Measurements from ENCODE around the gene RYR2.

Gene RYR2

GRCh38 chr1:237754627-237755026 is 712.6 kb downstream of the RYR2 start:
- CTCF ChIA-PET = no interaction called here
- no peak for TF ChIP-seq FOXM1 (IDR thresholded peaks at IDR 0.05; ENCODE audit: borderline replicate concordance)
- no peak for TF ChIP-seq PKNOX1 (IDR thresholded peaks at IDR 0.05)
- no peak for TF ChIP-seq L3MBTL2 (conservative IDR thresholded peaks at IDR 0.05)
- no peak for TF ChIP-seq FOXK2 (IDR thresholded peaks at IDR 0.05)
- TF ChIP-seq TARDBP (IDR thresholded peaks at IDR 0.05) = no peak
- TF ChIP-seq ARNT (IDR thresholded peaks at IDR 0.05) = no peak
- TF ChIP-seq LEF1 (IDR thresholded peaks at IDR 0.05; ENCODE audit: borderline replicate concordance) = no peak
- no peak for TF ChIP-seq CTBP1 (IDR thresholded peaks at IDR 0.05; ENCODE audit: borderline replicate concordance)
- TF ChIP-seq FOXA1 (IDR thresholded peaks at IDR 0.05) = no peak
- no peak for TF ChIP-seq ZNF384 (IDR thresholded peaks at IDR 0.05)

GRCh38 chr1:237756304-237756967 is 714.5 kb downstream of the RYR2 start:
- no peak for DNase-seq (ENCODE audit: extremely low spot score)
- ChIA-PET CTCF (interaction anchor here (0.6 kb wide), 1 partner anchor 242 kb away, joined by 3 read pairs; no protein-coding TSS in a partner anchor), POLR2A (no interaction called here)
- TF ChIP-seq HDGF (IDR thresholded peaks at IDR 0.05; ENCODE audit: borderline replicate concordance) = no peak
- TF ChIP-seq FOXA1 (IDR thresholded peaks at IDR 0.05) = no peak
- TF ChIP-seq BHLHE40 (IDR thresholded peaks at IDR 0.05; ENCODE audit: borderline replicate concordance) = no peak
- TF ChIP-seq L3MBTL2 (conservative IDR thresholded peaks at IDR 0.05) = no peak

More at GRCh38 chr1:237754627-237755026, 712.6 kb downstream of the RYR2 start:
- POLR2A ChIA-PET = interaction anchor here (0.6 kb wide), 1 partner anchor 1072 kb away, joined by 3 read pairs; no protein-coding TSS in a partner anchor
- DNase-seq (ENCODE audit: extremely low spot score) = no peak

- ChIA-PET CTCF (no interaction called here), POLR2A (no interaction called here)
- DNase-seq (ENCODE audit: extremely low spot score) = no peak
- TF ChIP-seq TARDBP (IDR thresholded peaks at IDR 0.05) = no peak
- no peak for TF ChIP-seq LEF1 (IDR thresholded peaks at IDR 0.05; ENCODE audit: borderline replicate concordance)
- TF ChIP-seq CTBP1 (IDR thresholded peaks at IDR 0.05; ENCODE audit: borderline replicate concordance) = no peak
These were observed 717.4 kb downstream of the RYR2 start for GRCh38 chr1:237759377-237759776.

GRCh38 chr1:237760951-237761350 is 719.0 kb downstream of the RYR2 start:
- no peak for DNase-seq (ENCODE audit: extremely low spot score)
- ChIA-PET POLR2A (no interaction called here), CTCF (no interaction called here)
- TF ChIP-seq FOXK2 (IDR thresholded peaks at IDR 0.05) (no peak), ARNT (IDR thresholded peaks at IDR 0.05) (no peak), FOXM1 (IDR thresholded peaks at IDR 0.05; ENCODE audit: borderline replicate concordance) (no peak), PKNOX1 (IDR thresholded peaks at IDR 0.05) (no peak), TARDBP (IDR thresholded peaks at IDR 0.05) (no peak), ZNF384 (IDR thresholded peaks at IDR 0.05) (no peak), LEF1 (IDR thresholded peaks at IDR 0.05; ENCODE audit: borderline replicate concordance) (no peak), SUZ12 (IDR thresholded peaks at IDR 0.05) (no peak), HDGF (IDR thresholded peaks at IDR 0.05; ENCODE audit: borderline replicate concordance) (no peak), ELF4 (IDR thresholded peaks at IDR 0.05) (no peak), SP1 (IDR thresholded peaks at IDR 0.05) (no peak), BHLHE40 (IDR thresholded peaks at IDR 0.05; ENCODE audit: borderline replicate concordance) (no peak), CTBP1 (IDR thresholded peaks at IDR 0.05; ENCODE audit: borderline replicate concordance) (no peak), NFRKB (IDR thresholded peaks at IDR 0.05) (no peak), L3MBTL2 (conservative IDR thresholded peaks at IDR 0.05) (no peak), FOXA1 (IDR thresholded peaks at IDR 0.05) (no peak)

DNA sequence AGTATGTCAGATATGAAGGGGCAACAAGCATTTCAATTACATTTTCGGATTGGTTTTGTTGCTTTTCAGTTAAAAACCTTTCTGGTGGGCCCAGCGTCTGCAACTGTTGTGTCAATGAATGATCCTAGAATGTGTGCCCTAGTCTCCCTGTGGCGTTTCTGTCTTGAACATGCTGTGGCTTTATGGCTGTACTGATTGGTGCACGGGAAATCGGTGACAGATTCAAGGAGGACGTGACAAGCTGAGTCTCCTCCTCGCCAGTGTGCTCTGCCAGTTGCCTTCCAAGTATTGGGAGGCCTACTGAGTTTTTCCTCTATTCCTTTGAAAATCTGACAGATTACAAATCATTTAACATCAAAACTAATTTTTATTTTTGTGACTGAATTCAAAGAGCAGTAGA is 721.2 kb downstream of the RYR2 start:
- POLR2A ChIA-PET = no interaction called here
- DNase-seq (ENCODE audit: extremely low spot score) = no peak
- TF ChIP-seq SUZ12 (IDR thresholded peaks at IDR 0.05) (no peak), FOXA1 (IDR thresholded peaks at IDR 0.05) (no peak), ZNF384 (IDR thresholded peaks at IDR 0.05) (no peak), FOXK2 (IDR thresholded peaks at IDR 0.05) (no peak), BHLHE40 (IDR thresholded peaks at IDR 0.05; ENCODE audit: borderline replicate concordance) (no peak), NFRKB (IDR thresholded peaks at IDR 0.05) (no peak)
- CTCF ChIA-PET = no interaction called here

DNA sequence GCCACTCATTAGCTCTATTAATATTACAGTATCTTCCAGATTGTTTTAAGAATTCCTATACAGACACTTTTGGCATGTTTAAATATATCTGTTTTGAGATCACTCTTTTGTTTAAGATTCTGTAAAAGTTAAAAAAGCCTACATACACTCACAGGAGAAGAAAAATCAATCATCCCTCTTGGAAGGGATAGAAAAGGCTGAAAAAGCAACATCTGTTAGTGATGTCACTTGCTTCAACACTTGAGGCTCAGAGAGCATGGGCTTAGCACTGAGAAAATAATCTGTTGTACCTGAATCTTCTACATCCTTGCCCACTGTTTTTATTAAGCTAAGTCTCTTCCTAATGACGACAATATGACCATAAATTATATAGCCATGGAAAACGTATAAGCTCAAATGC is 721.8 kb downstream of the RYR2 start:
- POLR2A ChIA-PET = no interaction called here
- no peak for DNase-seq (ENCODE audit: extremely low spot score)
- CTCF ChIA-PET = no interaction called here

DNA sequence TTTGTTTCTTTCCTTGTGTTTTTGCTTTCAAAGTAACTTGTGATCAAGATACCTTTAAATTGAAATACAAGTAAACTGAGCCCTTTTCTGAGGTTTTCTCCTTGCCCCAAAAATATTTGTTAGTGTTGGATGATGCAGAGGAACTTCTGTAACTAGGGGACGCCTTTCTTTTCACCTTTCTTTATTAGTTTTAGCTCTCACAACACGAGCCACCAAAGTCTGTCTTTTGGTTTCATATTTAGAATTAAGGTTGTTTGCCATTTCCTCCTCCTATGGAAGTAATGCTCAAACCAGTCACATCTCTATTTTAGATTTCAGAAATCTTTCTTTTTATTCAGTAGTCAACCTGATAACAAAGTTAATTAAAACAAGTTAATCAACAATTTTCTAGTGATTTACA is 727.9 kb downstream of the RYR2 start:
- no peak for DNase-seq (ENCODE audit: extremely low spot score)

More for the DNA sequence above, 721.8 kb downstream of the RYR2 start:
- TF ChIP-seq ZNF384 (IDR thresholded peaks at IDR 0.05) (no peak), SP1 (IDR thresholded peaks at IDR 0.05) (no peak), LEF1 (IDR thresholded peaks at IDR 0.05; ENCODE audit: borderline replicate concordance) (no peak)

More for the DNA sequence above, 727.9 kb downstream of the RYR2 start:
- POLR2A ChIA-PET = no interaction called here
- CTCF ChIA-PET = no interaction called here
- TF ChIP-seq BHLHE40 (IDR thresholded peaks at IDR 0.05; ENCODE audit: borderline replicate concordance) (no peak), SUZ12 (IDR thresholded peaks at IDR 0.05) (no peak), ELF4 (IDR thresholded peaks at IDR 0.05) (no peak), SP1 (IDR thresholded peaks at IDR 0.05) (no peak), NFRKB (IDR thresholded peaks at IDR 0.05) (no peak), LEF1 (IDR thresholded peaks at IDR 0.05; ENCODE audit: borderline replicate concordance) (no peak), HDGF (IDR thresholded peaks at IDR 0.05; ENCODE audit: borderline replicate concordance) (no peak), FOXM1 (IDR thresholded peaks at IDR 0.05; ENCODE audit: borderline replicate concordance) (no peak), ARNT (IDR thresholded peaks at IDR 0.05) (no peak), PKNOX1 (IDR thresholded peaks at IDR 0.05) (no peak), TARDBP (IDR thresholded peaks at IDR 0.05) (no peak), ZNF384 (IDR thresholded peaks at IDR 0.05) (no peak), FOXA1 (IDR thresholded peaks at IDR 0.05) (no peak), FOXK2 (IDR thresholded peaks at IDR 0.05) (no peak), L3MBTL2 (conservative IDR thresholded peaks at IDR 0.05) (no peak), CTBP1 (IDR thresholded peaks at IDR 0.05; ENCODE audit: borderline replicate concordance) (no peak)

Measured in HEK293T (cell line).